Stimulated activated CD8-positive, alpha-beta memory T cell treated with anti-CD3 and anti-CD28 coated beads, Interleukin-7, amount 100 ng/mL, for 1 hour (primary cell): Measurements from ENCODE around the gene PLD1.

ENCODE experiments used
- DNase-seq, 2 donors: peaks; one replicate each; pipeline ENCODE4 v3.0.0-alpha.2; 2020; ENCODE audit warnings: low read depth in 2 of 2

Gene PLD1

GRCh38 chr3:171745577-171746319 is 64.5 kb downstream of the PLD1 start:
- DNase-seq = no peak

- DNase-seq = no peak
Observed at GRCh38 chr3:171744158-171744741, 66.0 kb downstream of the PLD1 start.

GRCh38 chr3:171743327-171744157 is 66.7 kb downstream of the PLD1 start:
- DNase-seq = no peak

GRCh38 chr3:171741377-171741776 is 68.9 kb downstream of the PLD1 start:
- DNase-seq = no peak

- no peak for DNase-seq
Observed at GRCh38 chr3:171736556-171736955, 73.7 kb downstream of the PLD1 start.

- no peak for DNase-seq
Observed at GRCh38 chr3:171733561-171733960, 76.7 kb downstream of the PLD1 start.

- no peak for DNase-seq
Observed at GRCh38 chr3:171732756-171733155, 77.5 kb downstream of the PLD1 start.

- DNase-seq = no peak
Observed at GRCh38 chr3:171731691-171732090, 78.6 kb downstream of the PLD1 start.

- no peak for DNase-seq
Observed at GRCh38 chr3:171729452-171730334, 80.6 kb downstream of the PLD1 start.

- no peak for DNase-seq
Observed at GRCh38 chr3:171727288-171727687, 83.0 kb downstream of the PLD1 start.

- DNase-seq = no peak
Observed at GRCh38 chr3:171718493-171719185, 91.6 kb downstream of the PLD1 start.

- no peak for DNase-seq
Observed at GRCh38 chr3:171715155-171715554, 95.1 kb downstream of the PLD1 start.

- no peak for DNase-seq
Observed at GRCh38 chr3:171712171-171712938, 97.9 kb downstream of the PLD1 start.

- DNase-seq = no peak
Observed at GRCh38 chr3:171711461-171712170, 98.7 kb downstream of the PLD1 start.

- DNase-seq = no peak
Observed at GRCh38 chr3:171710359-171710758, 99.9 kb downstream of the PLD1 start.

GRCh38 chr3:171704814-171705213 is 105.5 kb downstream of the PLD1 start:
- no peak for DNase-seq

GRCh38 chr3:171704002-171704401 is 106.3 kb downstream of the PLD1 start:
- DNase-seq = no peak

- no peak for DNase-seq
Observed at GRCh38 chr3:171703144-171703543, 107.1 kb downstream of the PLD1 start.

GRCh38 chr3:171700653-171701052 is 109.6 kb downstream of the PLD1 start:
- DNase-seq = no peak

- no peak for DNase-seq
Observed at GRCh38 chr3:171700157-171700556, 110.1 kb downstream of the PLD1 start.
